K562 (cell line): ENCODE data around the gene ACBD4. TPM values are rescaled to one million over a fixed set of nuclear protein-coding genes. Genes with fewer than 3 reads are reported as not detected.
A peak's percentile ranks its signal among the peaks of the same experiment; 100 is the strongest.

ENCODE experiments used
- ATAC-seq: fragments of 200-7000 bp; cut with Tn5 transposase; 3 replicates; pipeline ENCODE4 v1.9.1; 2020; ENCODE audit warnings: moderate library complexity
- BruUV-seq: library from RNA; stranded (reverse); fragments of 400-500 nt; replicated peaks from 2 replicates; lab custom pipeline; 2021; lab: Mats Ljungman, UMichigan
- CTCF ChIA-PET: fragments of 300-600 bp; formaldehyde crosslinking; extraction: SDS; loops from one replicate; lab custom pipeline; 2021; ENCODE audit warnings: low intra/inter-chr PET ratio; lab: Yijun Ruan, JAX
- POLR2A ChIA-PET: fragments of 300-600, 350-650 bp; sonication (Branson Sonifier 250); formaldehyde crosslinking; extraction: SDS; loops from one replicate; lab custom pipeline; 2021; ENCODE audit warnings: antibody characterized with exemption, inconsistent platforms; lab: Yijun Ruan, JAX
- DNase-seq, 4 experiments: peaks; one replicate each; pipeline versions ENCODE4 v3.0.0 to v3.0.0-alpha.2; 2011 to 2018; ENCODE audit warnings: low spot score in 3 of 4, mixed read lengths in 3 of 4; ENCODE audit errors: extremely low read depth in 1 of 4
- FAIRE-seq: peaks from 2 replicates; lab custom pipeline; 2011; peaks lifted over from hg19 to GRCh38; lab: Jason Lieb, UNC
- H2AFZ ChIP-seq: 2 replicates; pipeline ENCODE4 v1.6.0; 2011; ENCODE audit warnings: low read depth, low read length, control low read depth, inconsistent platforms
- H3K27ac ChIP-seq: fragments of 200-600 bp; 3 replicates; pipeline ENCODE4 v1.8.0; 2011; ENCODE audit warnings: low read depth, mild to moderate bottlenecking, control low read depth, inconsistent platforms, low read length, moderate library complexity, mixed read lengths; ENCODE audit errors: extremely low read depth
- H3K27me3 ChIP-seq, 2 experiments: fragments of 300-600 bp in 1 of 2; 2 replicates in 1 of 2; 3 replicates in 1 of 2; pipeline versions ENCODE4 v1.6.0 to v1.8.0; 2011; ENCODE audit warnings: inconsistent platforms in 2 of 2, low read length in 2 of 2, mild to moderate bottlenecking in 1 of 2, mixed read lengths in 1 of 2, moderate library complexity in 1 of 2; ENCODE audit not compliant: control insufficient read depth in 2 of 2, insufficient read depth in 2 of 2
- H3K36me3 ChIP-seq: fragments of 300-600 bp; 3 replicates; pipeline ENCODE4 v1.8.0; 2011; ENCODE audit warnings: mild to moderate bottlenecking, low read length, inconsistent platforms; ENCODE audit not compliant: control insufficient read depth, insufficient read depth
- H3K4me1 ChIP-seq, 2 experiments: fragments of 200-600 bp in 1 of 2; replicated peaks in 1 of 2; 2 replicates in 1 of 2; 3 replicates in 1 of 2; pipeline versions ENCODE4 v1.5.1 to v1.8.0; 2011; ENCODE audit warnings: inconsistent platforms in 2 of 2, low read length in 2 of 2, mild to moderate bottlenecking in 1 of 2, mixed read lengths in 1 of 2, moderate library complexity in 1 of 2; ENCODE audit not compliant: control insufficient read depth in 2 of 2, insufficient read depth in 2 of 2
- H3K4me2 ChIP-seq: 2 replicates; pipeline ENCODE4 v1.6.1; 2011; ENCODE audit warnings: low read length, control low read depth, inconsistent platforms, mixed read lengths; ENCODE audit not compliant: insufficient read depth
- H3K4me3 ChIP-seq: fragments of 200-600 bp; sonication (generic), shearing (Covaris generic); 2 replicates; pipeline ENCODE4 v1.5.1; 2016; ENCODE audit warnings: control low read depth, inconsistent platforms
- H3K79me2 ChIP-seq: fragments of 200-600 bp; 3 replicates; pipeline ENCODE4 v1.8.0; 2011; ENCODE audit warnings: low read length, inconsistent platforms; ENCODE audit not compliant: control insufficient read depth, insufficient read depth
- H3K9ac ChIP-seq, 2 experiments: 2 replicates each; pipeline versions ENCODE4 v1.6.0 to v1.6.1; 2011; ENCODE audit warnings: low read depth in 2 of 2, low read length in 2 of 2, control low read depth in 1 of 2, inconsistent platforms in 1 of 2, mild to moderate bottlenecking in 1 of 2, mixed read lengths in 1 of 2; ENCODE audit not compliant: insufficient read depth in 1 of 2
- H3K9me1 ChIP-seq: one replicate; pipeline ENCODE4 v1.6.0; 2011; ENCODE audit warnings: inconsistent platforms, mild to moderate bottlenecking, low read length, moderate library complexity; ENCODE audit not compliant: control insufficient read depth, insufficient read depth
- H3K9me3 ChIP-seq: replicated peaks from 2 replicates; pipeline ENCODE4 v1.5.1; 2011; ENCODE audit warnings: low read depth, low read length, inconsistent platforms; ENCODE audit not compliant: control insufficient read depth, insufficient read depth
- H4K20me1 ChIP-seq: replicated peaks from 2 replicates; pipeline ENCODE4 v1.6.1; 2011; ENCODE audit warnings: low read length, inconsistent platforms, mixed read lengths; ENCODE audit not compliant: control insufficient read depth, insufficient read depth
- BRF1 ChIP-seq: IDR thresholded peaks from 3 replicates; pipeline ENCODE4 v1.6.1; 2011; ENCODE audit warnings: borderline replicate concordance, mild to moderate bottlenecking; ENCODE audit not compliant: insufficient read length; ENCODE audit errors: extremely low read depth
- CCAR2 ChIP-seq: fragments of 200-400 bp; formaldehyde crosslinking; IDR thresholded peaks from 2 replicates; pipeline ENCODE4 v1.6.1; 2017; ENCODE audit warnings: mild to moderate bottlenecking, low read depth, low read length
- TBP ChIP-seq: optimal IDR thresholded peaks from 2 replicates; pipeline ENCODE3; 2011; ENCODE audit warnings: low read depth, low read length, improper control_type of control experiment
- YY1 ChIP-seq, 3 experiments: IDR thresholded peaks; 2 replicates each; pipeline ENCODE4 v1.6.1; 2011; ENCODE audit warnings: low read length in 2 of 3, mild to moderate bottlenecking in 2 of 3, moderate library complexity in 2 of 3, borderline replicate concordance in 1 of 3, control low read depth in 1 of 3, low read depth in 1 of 3; ENCODE audit not compliant: insufficient read depth in 3 of 3, insufficient replicate concordance in 2 of 3, control insufficient read depth in 1 of 3, insufficient read length in 1 of 3; ENCODE audit errors: extremely low read depth in 1 of 3
- ZC3H4 ChIP-seq: sonication (generic); formaldehyde crosslinking; IDR thresholded peaks from 2 replicates; pipeline ENCODE4 v1.9.0; 2021; ENCODE audit warnings: missing genetic modification reagents, borderline replicate concordance
- ZFP30 ChIP-seq: fragments of 250-450 bp; sonication (Bioruptor Pico); IDR thresholded peaks from 2 replicates; pipeline ENCODE4 v1.8.0; 2022; ENCODE audit warnings: moderate library complexity, mild to moderate bottlenecking, inconsistent platforms, borderline replicate concordance
- ZNF589 ChIP-seq: fragments of 200-800 bp; sonication (Bioruptor generic); IDR thresholded peaks from 2 replicates; pipeline ENCODE4 v1.6.1; 2016; ENCODE audit warnings: low read depth, missing genetic modification characterization, missing compliant biosample characterization
- WGBS: fragments of 100-300 bp; shearing (Covaris generic); methylation state at CpG from one replicate; pipeline ENCODE4 v1.1.6; 2016; ENCODE audit warnings: low coverage, mixed read lengths; ENCODE audit not compliant: insufficient coverage; ENCODE audit errors: missing lambda C conversion rate; 5-methylcytosine and 5-hydroxymethylcytosine counted together
- in situ Hi-C: fragments of 300-500 bp; cut with MboI; formaldehyde crosslinking; loops from 4 replicates; pipeline ENCODE4 v1.15.0; 2018; ENCODE audit warnings: inconsistent platforms, mixed read lengths
- intact Hi-C: fragments of 100-400 bp; cut with micrococcal nuclease; formaldehyde crosslinking; loops from 2 replicates; pipeline ENCODE4 v1.14.2; 2022
- polyA plus RNA-seq, 8 experiments: library from polyadenylated mRNA; depleted of rRNA in 4 of 8; stranded (reverse) in 5 of 8; unstranded in 3 of 8; fragments of >200 nt; fragmentation: Nextera tagmentation in 2 of 8; fragmentation: Illumina TruSeq in 1 of 8; extraction: Ambion mirVana in 2 of 8; extraction: Trizol in 1 of 8; gene quantifications; 2 replicates each; pipeline versions ENCODE4 v1.2.1 to v1.2.3, GENCODE V29; 2011 to 2014; ENCODE audit warnings: inconsistent platforms in 1 of 8, missing spikeins in 1 of 8
- total RNA-seq, 7 experiments: library from RNA; depleted of rRNA in 6 of 7; stranded (reverse); fragments of >200 nt in 6 of 7; fragmentation: Illumina TruSeq in 2 of 7; extraction: Trizol in 2 of 7; gene quantifications; 2 replicates each; pipeline versions ENCODE4 v1.2.1 to v1.2.3, GENCODE V29; 2011 to 2021; ENCODE audit warnings: low replicate concordance in 1 of 7
- TF ChIP-seq, protein P1 (sequence below): sonication (generic); formaldehyde crosslinking; IDR thresholded peaks from 2 replicates; pipeline ENCODE4 v1.8.1; 2023; ENCODE audit warnings: mild to moderate bottlenecking, missing genetic modification reagents
- TF ChIP-seq, protein P2 (sequence below): sonication (generic); formaldehyde crosslinking; IDR thresholded peaks from 2 replicates; pipeline ENCODE4 v1.8.0; 2023; ENCODE audit warnings: missing genetic modification reagents, mild to moderate bottlenecking, borderline replicate concordance
- TF ChIP-seq, protein P3 (sequence below), 3 experiments: fragments of 200-800 bp in 1 of 3; sonication (Bioruptor generic) in 1 of 3; sonication (generic) in 1 of 3; formaldehyde crosslinking in 1 of 3; IDR thresholded peaks; 2 replicates each; pipeline versions ENCODE4 v1.6.1 to v1.8.0; 2016 to 2022; ENCODE audit warnings: mild to moderate bottlenecking in 2 of 3, missing compliant biosample characterization in 2 of 3, missing genetic modification characterization in 2 of 3, missing genetic modification reagents in 1 of 3

ACBD4 gene
- total and polyA plus RNA-seq, 9 of the 15 experiments (the other 6 are each of a cell fraction or from before 2014, with no cell fraction given), result 0.14 to 6.9 (median 4.6) TPM

DNA sequence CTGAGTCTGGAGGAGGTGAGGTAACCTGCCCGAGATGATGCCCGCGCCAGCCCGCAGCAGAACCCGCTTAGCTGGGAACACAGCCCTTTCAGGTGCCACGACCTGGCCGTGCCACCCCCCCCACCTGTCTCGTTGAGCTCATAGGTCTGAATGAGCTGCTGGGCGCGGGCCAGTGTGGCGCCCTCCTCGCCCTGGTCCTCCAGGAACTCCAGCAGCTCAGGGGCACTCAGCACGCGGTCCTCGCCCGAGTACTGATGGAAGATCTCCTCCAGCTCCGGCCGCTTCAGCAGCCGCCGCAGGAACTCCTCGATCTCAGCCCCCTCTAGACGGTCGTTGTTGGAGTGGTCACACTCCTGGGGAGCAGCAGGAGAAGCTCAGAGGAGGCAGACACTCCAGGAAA, 16.8 kb upstream of the ACBD4 start:
- Histone ChIP-seq H4K20me1 (no peaks in the 10 kb centered on the region), H3K9me3 (no peaks in the 10 kb centered on the region), H3K36me3 (no peaks in the 10 kb centered on the region), H2AFZ (no peak overlapping the region), H3K9me1 (no peaks in the 10 kb centered on the region), H3K4me3 (no peak overlapping the region), H3K79me2 (no peaks in the 10 kb centered on the region; the same call in 2 of the 3 replicates), H3K27me3 (no peaks in the 10 kb centered on the region), H3K27ac (no peak overlapping the region), H3K4me2 (no peak overlapping the region), H3K9ac (no peak overlapping the region), H3K4me1 (peaks cover 6 to 40% of the 10 kb centered on the region in 2 experiments)
- BruUV-seq, result no TSS peak
- TF ChIP-seq, protein P1, sequence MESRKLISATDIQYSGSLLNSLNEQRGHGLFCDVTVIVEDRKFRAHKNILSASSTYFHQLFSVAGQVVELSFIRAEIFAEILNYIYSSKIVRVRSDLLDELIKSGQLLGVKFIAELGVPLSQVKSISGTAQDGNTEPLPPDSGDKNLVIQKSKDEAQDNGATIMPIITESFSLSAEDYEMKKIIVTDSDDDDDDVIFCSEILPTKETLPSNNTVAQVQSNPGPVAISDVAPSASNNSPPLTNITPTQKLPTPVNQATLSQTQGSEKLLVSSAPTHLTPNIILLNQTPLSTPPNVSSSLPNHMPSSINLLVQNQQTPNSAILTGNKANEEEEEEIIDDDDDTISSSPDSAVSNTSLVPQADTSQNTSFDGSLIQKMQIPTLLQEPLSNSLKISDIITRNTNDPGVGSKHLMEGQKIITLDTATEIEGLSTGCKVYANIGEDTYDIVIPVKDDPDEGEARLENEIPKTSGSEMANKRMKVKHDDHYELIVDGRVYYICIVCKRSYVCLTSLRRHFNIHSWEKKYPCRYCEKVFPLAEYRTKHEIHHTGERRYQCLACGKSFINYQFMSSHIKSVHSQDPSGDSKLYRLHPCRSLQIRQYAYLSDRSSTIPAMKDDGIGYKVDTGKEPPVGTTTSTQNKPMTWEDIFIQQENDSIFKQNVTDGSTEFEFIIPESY (CRISPR knock-in tag), result peak; percentile 63
- no peak for TF ChIP-seq ZFP30 (CRISPR knock-in tag)
- TF ChIP-seq TBP, result no peak
- no peak for TF ChIP-seq ZC3H4
- no peak for TF ChIP-seq CCAR2
- TF ChIP-seq, protein P2, sequence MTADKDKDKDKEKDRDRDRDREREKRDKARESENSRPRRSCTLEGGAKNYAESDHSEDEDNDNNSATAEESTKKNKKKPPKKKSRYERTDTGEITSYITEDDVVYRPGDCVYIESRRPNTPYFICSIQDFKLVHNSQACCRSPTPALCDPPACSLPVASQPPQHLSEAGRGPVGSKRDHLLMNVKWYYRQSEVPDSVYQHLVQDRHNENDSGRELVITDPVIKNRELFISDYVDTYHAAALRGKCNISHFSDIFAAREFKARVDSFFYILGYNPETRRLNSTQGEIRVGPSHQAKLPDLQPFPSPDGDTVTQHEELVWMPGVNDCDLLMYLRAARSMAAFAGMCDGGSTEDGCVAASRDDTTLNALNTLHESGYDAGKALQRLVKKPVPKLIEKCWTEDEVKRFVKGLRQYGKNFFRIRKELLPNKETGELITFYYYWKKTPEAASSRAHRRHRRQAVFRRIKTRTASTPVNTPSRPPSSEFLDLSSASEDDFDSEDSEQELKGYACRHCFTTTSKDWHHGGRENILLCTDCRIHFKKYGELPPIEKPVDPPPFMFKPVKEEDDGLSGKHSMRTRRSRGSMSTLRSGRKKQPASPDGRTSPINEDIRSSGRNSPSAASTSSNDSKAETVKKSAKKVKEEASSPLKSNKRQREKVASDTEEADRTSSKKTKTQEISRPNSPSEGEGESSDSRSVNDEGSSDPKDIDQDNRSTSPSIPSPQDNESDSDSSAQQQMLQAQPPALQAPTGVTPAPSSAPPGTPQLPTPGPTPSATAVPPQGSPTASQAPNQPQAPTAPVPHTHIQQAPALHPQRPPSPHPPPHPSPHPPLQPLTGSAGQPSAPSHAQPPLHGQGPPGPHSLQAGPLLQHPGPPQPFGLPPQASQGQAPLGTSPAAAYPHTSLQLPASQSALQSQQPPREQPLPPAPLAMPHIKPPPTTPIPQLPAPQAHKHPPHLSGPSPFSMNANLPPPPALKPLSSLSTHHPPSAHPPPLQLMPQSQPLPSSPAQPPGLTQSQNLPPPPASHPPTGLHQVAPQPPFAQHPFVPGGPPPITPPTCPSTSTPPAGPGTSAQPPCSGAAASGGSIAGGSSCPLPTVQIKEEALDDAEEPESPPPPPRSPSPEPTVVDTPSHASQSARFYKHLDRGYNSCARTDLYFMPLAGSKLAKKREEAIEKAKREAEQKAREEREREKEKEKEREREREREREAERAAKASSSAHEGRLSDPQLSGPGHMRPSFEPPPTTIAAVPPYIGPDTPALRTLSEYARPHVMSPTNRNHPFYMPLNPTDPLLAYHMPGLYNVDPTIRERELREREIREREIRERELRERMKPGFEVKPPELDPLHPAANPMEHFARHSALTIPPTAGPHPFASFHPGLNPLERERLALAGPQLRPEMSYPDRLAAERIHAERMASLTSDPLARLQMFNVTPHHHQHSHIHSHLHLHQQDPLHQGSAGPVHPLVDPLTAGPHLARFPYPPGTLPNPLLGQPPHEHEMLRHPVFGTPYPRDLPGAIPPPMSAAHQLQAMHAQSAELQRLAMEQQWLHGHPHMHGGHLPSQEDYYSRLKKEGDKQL, result no peak
- TF ChIP-seq, protein P3, sequence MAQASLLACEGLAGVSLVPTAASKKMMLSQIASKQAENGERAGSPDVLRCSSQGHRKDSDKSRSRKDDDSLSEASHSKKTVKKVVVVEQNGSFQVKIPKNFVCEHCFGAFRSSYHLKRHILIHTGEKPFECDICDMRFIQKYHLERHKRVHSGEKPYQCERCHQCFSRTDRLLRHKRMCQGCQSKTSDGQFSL (CRISPR knock-in tag; IDR thresholded peaks at IDR 0.05), result 0 out of 2 replicates have a peak, but pooled peaks have one; percentile 1
- TF ChIP-seq, protein P3 (tag; IDR thresholded peaks at IDR 0.05), result no peak
- no peak for TF ChIP-seq ZNF589 (CRISPR knock-in tag)
- TF ChIP-seq YY1 (IDR thresholded peaks at IDR 0.05; ENCODE audit: borderline replicate concordance in 1 of 3, control insufficient read depth in 1 of 3, extremely low read depth in 1 of 3, insufficient read depth in 3 of 3, insufficient read length in 1 of 3, insufficient replicate concordance in 2 of 3, low read depth in 1 of 3, low read length in 2 of 3), result no peak
- TF ChIP-seq BRF1, result no peak
- in situ Hi-C loops, result no loop called here
- intact Hi-C loops, result no loop called here
- no peak for FAIRE-seq
- no peak for ATAC-seq
- WGBS, result 60% methylated on average over 23 of the region's 23 CpGs
- POLR2A ChIA-PET, result interaction anchor here (0.6 to 2.4 kb wide), 7 partner anchors 10 to 342 kb away, joined by 3 to 14 read pairs (median 3); no protein-coding TSS in a partner anchor
- CTCF ChIA-PET, result no interaction called here
- no peak for DNase-seq
